ENCODE measurements around the gene DPM3. TPM values are rescaled to one million over a fixed set of nuclear protein-coding genes. Genes with fewer than 3 reads are reported as not detected.

Gene DPM3
- polyA plus RNA-seq, 1 of the 3 experiments (the other 2 are of a cell fraction), result 317 TPM

DNA sequence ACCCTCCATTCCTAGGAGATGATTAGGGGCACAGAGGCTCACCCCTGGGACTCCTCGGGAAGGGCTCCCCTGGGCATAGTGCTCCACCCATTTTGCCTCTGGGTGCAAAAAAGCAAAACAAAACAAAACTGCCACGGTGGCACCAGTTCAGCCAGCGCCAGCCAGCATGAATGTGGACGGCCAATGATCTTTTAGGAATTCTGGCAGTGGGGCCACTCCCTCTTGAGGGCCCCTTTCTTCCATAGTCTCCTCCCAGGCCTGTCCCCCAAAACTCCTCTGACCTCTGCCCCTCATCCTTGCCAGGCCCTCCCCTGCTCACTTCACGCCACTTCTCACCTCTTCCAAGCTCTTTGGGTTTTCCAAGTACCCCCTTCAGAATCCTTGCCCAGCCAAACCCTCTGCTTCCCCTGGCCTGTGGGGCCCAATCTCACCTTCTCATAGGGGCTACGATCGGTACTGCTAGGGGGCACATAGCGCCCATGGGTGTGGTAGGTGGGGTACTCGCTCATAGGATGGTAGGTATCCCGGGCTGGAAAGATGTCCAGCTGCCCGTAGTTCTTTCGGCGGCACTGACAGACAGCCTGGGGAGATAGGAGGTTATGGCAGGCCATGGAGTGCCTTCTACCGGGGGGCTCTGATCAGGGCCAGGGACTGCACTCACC lies 46.6 kb upstream of the DPM3 start:
- peaks cover 0 to 8% of the 10 kb centered on the region in 2 experiments for H3K36me3 ChIP-seq (replicated peaks in 1 of 2; ENCODE audit: control insufficient read depth in 1 of 2, insufficient read depth in 2 of 2, low read length in 1 of 2)
- WGBS (ENCODE audit: low lambda C conversion rate), result 83% methylated on average over 14 of the region's 14 CpGs
- no peak overlapping the region for H3K4me3 ChIP-seq (ENCODE audit: low read depth in 2 of 2, low read length in 1 of 2)
- H3K9me3 ChIP-seq, result no peaks in the 10 kb centered on the region
- no peaks in the 10 kb centered on the region for H3K79me2 ChIP-seq (ENCODE audit: insufficient read depth)
- no peak overlapping the region for H3K27ac ChIP-seq (ENCODE audit: low read depth in 2 of 2, low read length in 1 of 2)
- ChIA-PET POLR2A (interaction anchor here (1.0 kb wide), 1 partner anchor 12 kb away, joined by 3 read pairs; no protein-coding TSS in a partner anchor), CTCF (interaction anchor here (0.8 to 5.4 kb wide), 4 partner anchors 11 to 40 kb away, joined by 3 to 60 read pairs (median 4); partner anchors contain the start of gene TRIM46)
- no peak overlapping the region for H2AFZ ChIP-seq (ENCODE audit: low read depth)
- no peaks in the 10 kb centered on the region for H3K9me2 ChIP-seq
- peaks cover 4% of the 10 kb centered on the region for H3F3A ChIP-seq (replicated peaks; ENCODE audit: insufficient read depth)
- H3K4me2 ChIP-seq, result no peak overlapping the region
- DNase-seq, result no peak
- no peak for TF ChIP-seq TEAD4 (IDR thresholded peaks at IDR 0.05; ENCODE audit: borderline replicate concordance, insufficient read depth)
- no peak overlapping the region for H3K9ac ChIP-seq
- peaks cover 0 to 25% of the 10 kb centered on the region in 2 experiments; a peak in 1 of 4 replicates for H3K4me1 ChIP-seq (ENCODE audit: control insufficient read depth in 1 of 2, insufficient read depth in 2 of 2, low read depth in 1 of 2, low read length in 1 of 2)
- no peaks in the 10 kb centered on the region for H4K20me1 ChIP-seq (ENCODE audit: insufficient read depth)
- H3K27me3 ChIP-seq (ENCODE audit: insufficient read depth), result no peaks in the 10 kb centered on the region

DNA sequence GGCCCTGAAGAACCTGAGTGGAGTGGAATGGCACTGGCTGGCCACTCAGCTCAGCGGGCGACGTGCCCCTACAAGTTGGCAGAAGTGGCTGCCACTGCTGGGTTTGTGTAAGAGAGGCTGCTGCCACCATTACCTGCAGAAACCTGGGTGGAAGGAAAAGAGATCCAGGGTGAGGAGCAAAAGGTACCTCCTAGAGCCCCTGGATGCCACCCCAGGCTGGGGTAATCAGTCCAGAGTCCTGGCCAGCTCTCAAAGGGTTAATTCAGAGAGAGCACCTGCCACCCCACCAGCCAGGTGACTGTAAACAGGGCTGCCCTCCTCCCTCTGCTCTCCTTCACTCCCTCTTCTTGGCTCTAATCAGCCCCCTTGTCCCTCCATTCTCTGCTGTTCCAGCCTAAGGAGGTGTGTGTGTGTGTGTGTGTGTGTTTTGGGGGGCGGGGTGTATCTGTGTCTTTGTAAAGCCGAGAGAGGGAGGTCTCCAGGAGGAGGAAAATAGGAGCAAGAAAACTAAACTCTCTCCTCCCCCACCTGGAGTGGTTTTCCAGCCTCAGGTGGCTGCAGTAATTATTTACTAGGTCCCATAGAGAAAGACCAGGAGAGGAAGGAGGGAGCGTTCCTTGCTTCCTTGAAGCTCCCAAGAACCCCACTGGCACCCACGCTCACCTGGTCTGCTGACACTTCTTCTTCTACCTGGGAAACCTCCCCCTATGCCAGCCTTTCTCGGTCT lies 45.9 kb upstream of the DPM3 start:
- Histone ChIP-seq H3K9me3 (no peaks in the 10 kb centered on the region), H3K27me3 (ENCODE audit: insufficient read depth) (no peaks in the 10 kb centered on the region), H3F3A (replicated peaks; ENCODE audit: insufficient read depth) (peaks cover 4% of the 10 kb centered on the region), H3K27ac (ENCODE audit: low read depth in 2 of 2, low read length in 1 of 2) (no peak overlapping the region; a peak in 1 of 4 replicates), H4K20me1 (ENCODE audit: insufficient read depth) (no peaks in the 10 kb centered on the region), H3K9ac (no peak overlapping the region), H3K4me3 (ENCODE audit: low read depth in 2 of 2, low read length in 1 of 2) (no peak overlapping the region), H3K4me2 (no peak overlapping the region), H3K4me1 (ENCODE audit: control insufficient read depth in 1 of 2, insufficient read depth in 2 of 2, low read depth in 1 of 2, low read length in 1 of 2) (peaks cover 0 to 25% of the 10 kb centered on the region in 2 experiments; a peak in 1 of 4 replicates), H3K9me2 (no peaks in the 10 kb centered on the region), H2AFZ (ENCODE audit: low read depth) (no peak overlapping the region), H3K79me2 (ENCODE audit: insufficient read depth) (no peaks in the 10 kb centered on the region), H3K36me3 (replicated peaks in 1 of 2; ENCODE audit: control insufficient read depth in 1 of 2, insufficient read depth in 2 of 2, low read length in 1 of 2) (peaks cover 0 to 14% of the 10 kb centered on the region in 2 experiments)
- WGBS (ENCODE audit: low lambda C conversion rate), result 82% methylated on average over 5 of the region's 8 CpGs
- no peak for TF ChIP-seq TAF1 (IDR thresholded peaks at IDR 0.05; ENCODE audit: borderline replicate concordance, low read depth, low read length)
- TF ChIP-seq NFIC (IDR thresholded peaks at IDR 0.05; ENCODE audit: borderline replicate concordance), result no peak
- TF ChIP-seq, protein P1, sequence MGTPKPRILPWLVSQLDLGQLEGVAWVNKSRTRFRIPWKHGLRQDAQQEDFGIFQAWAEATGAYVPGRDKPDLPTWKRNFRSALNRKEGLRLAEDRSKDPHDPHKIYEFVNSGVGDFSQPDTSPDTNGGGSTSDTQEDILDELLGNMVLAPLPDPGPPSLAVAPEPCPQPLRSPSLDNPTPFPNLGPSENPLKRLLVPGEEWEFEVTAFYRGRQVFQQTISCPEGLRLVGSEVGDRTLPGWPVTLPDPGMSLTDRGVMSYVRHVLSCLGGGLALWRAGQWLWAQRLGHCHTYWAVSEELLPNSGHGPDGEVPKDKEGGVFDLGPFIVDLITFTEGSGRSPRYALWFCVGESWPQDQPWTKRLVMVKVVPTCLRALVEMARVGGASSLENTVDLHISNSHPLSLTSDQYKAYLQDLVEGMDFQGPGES (IDR thresholded peaks at IDR 0.05; ENCODE audit: low read depth, low read length), result no peak
- no peak for TF ChIP-seq MXI1 (IDR thresholded peaks at IDR 0.05; ENCODE audit: low read depth, low read length)
- no peak for TF ChIP-seq FOSL2 (IDR thresholded peaks at IDR 0.05; ENCODE audit: borderline replicate concordance, low read depth)
- TF ChIP-seq TCF12 (IDR thresholded peaks at IDR 0.05), result no peak
- no peak for TF ChIP-seq YY1 (IDR thresholded peaks at IDR 0.05; ENCODE audit: low read depth)
- TF ChIP-seq RCOR1 (IDR thresholded peaks at IDR 0.05; ENCODE audit: low read length), result no peak
- no peak for TF ChIP-seq TEAD4 (IDR thresholded peaks at IDR 0.05; ENCODE audit: borderline replicate concordance, insufficient read depth)
- TF ChIP-seq FOXJ3 (CRISPR knock-in tag; IDR thresholded peaks at IDR 0.05), result no peak
- TF ChIP-seq, protein P2, sequence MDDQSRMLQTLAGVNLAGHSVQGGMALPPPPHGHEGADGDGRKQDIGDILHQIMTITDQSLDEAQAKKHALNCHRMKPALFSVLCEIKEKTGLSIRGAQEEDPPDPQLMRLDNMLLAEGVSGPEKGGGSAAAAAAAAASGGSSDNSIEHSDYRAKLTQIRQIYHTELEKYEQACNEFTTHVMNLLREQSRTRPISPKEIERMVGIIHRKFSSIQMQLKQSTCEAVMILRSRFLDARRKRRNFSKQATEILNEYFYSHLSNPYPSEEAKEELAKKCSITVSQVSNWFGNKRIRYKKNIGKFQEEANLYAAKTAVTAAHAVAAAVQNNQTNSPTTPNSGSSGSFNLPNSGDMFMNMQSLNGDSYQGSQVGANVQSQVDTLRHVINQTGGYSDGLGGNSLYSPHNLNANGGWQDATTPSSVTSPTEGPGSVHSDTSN (IDR thresholded peaks at IDR 0.05), result no peak
- CTCF ChIA-PET, result interaction anchor here (0.6 to 5.4 kb wide), 7 partner anchors 8 to 109 kb away, joined by 3 to 60 read pairs (median 4); partner anchors contain the start of genes KRTCAP2 and TRIM46
- POLR2A ChIA-PET, result interaction anchor here (0.6 to 2.0 kb wide), 3 partner anchors 8 to 11 kb away, joined by 3 to 19 read pairs (median 3); no protein-coding TSS in a partner anchor
- no peak for DNase-seq

Data from SK-N-SH (cell line).